Ishikawa (cell line): ENCODE measurements around the gene CORO7.

ENCODE experiments used
- CEBPB ChIP-seq: IDR thresholded peaks from 2 replicates; pipeline ENCODE4 v1.6.1; 2012
- CREB1 ChIP-seq: IDR thresholded peaks from 2 replicates; pipeline ENCODE4 v1.6.1; 2012; ENCODE audit warnings: low read depth
- EGR1 ChIP-seq: IDR thresholded peaks from 2 replicates; pipeline ENCODE4 v1.6.1; 2012
- EP300 ChIP-seq: IDR thresholded peaks from 2 replicates; pipeline ENCODE4 v1.6.1; 2012; ENCODE audit warnings: borderline replicate concordance
- FOXM1 ChIP-seq: IDR thresholded peaks from 2 replicates; pipeline ENCODE4 v1.6.1; 2012; ENCODE audit warnings: low read depth, borderline replicate concordance
- NFIC ChIP-seq: IDR thresholded peaks from 2 replicates; pipeline ENCODE4 v1.6.1; 2012
- RAD21 ChIP-seq: IDR thresholded peaks from 2 replicates; pipeline ENCODE4 v1.6.1; 2012; ENCODE audit warnings: low read depth
- TAF1 ChIP-seq: IDR thresholded peaks from 2 replicates; pipeline ENCODE4 v1.6.1; 2012; ENCODE audit warnings: low read depth, mild to moderate bottlenecking
- TCF12 ChIP-seq: IDR thresholded peaks from 2 replicates; pipeline ENCODE4 v1.6.1; 2012; ENCODE audit warnings: low read depth
- TEAD4 ChIP-seq: IDR thresholded peaks from 2 replicates; pipeline ENCODE4 v1.6.1; 2012
- YY1 ChIP-seq: IDR thresholded peaks from 2 replicates; pipeline ENCODE4 v1.6.1; 2012; ENCODE audit warnings: low read depth
- ZBTB7A ChIP-seq: IDR thresholded peaks from 2 replicates; pipeline ENCODE4 v1.6.1; 2012; ENCODE audit warnings: low read depth
- TF ChIP-seq, protein P1 (sequence below): IDR thresholded peaks from 2 replicates; pipeline ENCODE4 v1.6.1; 2012
- TF ChIP-seq, protein P2 (sequence below): IDR thresholded peaks from 2 replicates; pipeline ENCODE4 v1.6.1; 2012
- TF ChIP-seq, protein P3 (sequence below): IDR thresholded peaks from 2 replicates; pipeline ENCODE4 v1.6.1; 2012; ENCODE audit warnings: low read depth, mild to moderate bottlenecking

CORO7 gene

DNA sequence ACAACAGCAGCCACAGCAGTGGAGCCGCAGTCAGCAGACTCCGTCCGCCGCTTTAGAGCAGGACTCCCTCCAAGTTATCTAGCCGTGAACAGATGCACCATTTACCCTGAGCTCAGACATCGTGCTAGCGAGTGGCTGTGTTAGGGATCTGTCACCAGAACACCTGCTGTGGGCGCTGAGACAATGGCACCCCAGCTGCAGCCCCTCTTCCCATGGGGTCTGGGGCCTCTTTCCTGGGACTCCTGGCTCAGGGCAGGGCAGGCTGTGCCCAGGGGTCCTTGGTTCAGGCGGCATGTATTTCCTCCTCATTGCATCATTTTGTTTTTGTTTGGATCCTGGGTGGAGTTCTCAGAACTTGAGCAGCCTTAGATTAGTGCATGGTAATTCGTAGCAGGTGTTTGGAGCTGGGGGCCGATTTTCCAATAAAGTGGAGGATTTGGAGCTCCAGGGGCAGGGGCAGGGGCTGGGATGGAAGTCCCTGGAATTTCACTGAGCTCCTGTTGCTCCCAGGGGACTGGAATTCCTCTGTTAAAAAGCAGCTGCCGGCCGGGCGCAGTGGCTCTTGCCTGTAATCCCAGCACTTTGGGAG is 34.6 kb upstream of the CORO7 start:
- no peak for TF ChIP-seq ZBTB7A
- TF ChIP-seq, protein P1, sequence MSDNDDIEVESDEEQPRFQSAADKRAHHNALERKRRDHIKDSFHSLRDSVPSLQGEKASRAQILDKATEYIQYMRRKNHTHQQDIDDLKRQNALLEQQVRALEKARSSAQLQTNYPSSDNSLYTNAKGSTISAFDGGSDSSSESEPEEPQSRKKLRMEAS, result no peak
- no peak for TF ChIP-seq TEAD4
- TF ChIP-seq TAF1, result no peak
- TF ChIP-seq FOXM1, result no peak
- TF ChIP-seq, protein P2, sequence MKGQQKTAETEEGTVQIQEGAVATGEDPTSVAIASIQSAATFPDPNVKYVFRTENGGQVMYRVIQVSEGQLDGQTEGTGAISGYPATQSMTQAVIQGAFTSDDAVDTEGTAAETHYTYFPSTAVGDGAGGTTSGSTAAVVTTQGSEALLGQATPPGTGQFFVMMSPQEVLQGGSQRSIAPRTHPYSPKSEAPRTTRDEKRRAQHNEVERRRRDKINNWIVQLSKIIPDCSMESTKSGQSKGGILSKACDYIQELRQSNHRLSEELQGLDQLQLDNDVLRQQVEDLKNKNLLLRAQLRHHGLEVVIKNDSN, result no peak
- TF ChIP-seq NFIC, result no peak
- TF ChIP-seq EP300, result no peak
- TF ChIP-seq YY1, result no peak
- TF ChIP-seq, protein P3, sequence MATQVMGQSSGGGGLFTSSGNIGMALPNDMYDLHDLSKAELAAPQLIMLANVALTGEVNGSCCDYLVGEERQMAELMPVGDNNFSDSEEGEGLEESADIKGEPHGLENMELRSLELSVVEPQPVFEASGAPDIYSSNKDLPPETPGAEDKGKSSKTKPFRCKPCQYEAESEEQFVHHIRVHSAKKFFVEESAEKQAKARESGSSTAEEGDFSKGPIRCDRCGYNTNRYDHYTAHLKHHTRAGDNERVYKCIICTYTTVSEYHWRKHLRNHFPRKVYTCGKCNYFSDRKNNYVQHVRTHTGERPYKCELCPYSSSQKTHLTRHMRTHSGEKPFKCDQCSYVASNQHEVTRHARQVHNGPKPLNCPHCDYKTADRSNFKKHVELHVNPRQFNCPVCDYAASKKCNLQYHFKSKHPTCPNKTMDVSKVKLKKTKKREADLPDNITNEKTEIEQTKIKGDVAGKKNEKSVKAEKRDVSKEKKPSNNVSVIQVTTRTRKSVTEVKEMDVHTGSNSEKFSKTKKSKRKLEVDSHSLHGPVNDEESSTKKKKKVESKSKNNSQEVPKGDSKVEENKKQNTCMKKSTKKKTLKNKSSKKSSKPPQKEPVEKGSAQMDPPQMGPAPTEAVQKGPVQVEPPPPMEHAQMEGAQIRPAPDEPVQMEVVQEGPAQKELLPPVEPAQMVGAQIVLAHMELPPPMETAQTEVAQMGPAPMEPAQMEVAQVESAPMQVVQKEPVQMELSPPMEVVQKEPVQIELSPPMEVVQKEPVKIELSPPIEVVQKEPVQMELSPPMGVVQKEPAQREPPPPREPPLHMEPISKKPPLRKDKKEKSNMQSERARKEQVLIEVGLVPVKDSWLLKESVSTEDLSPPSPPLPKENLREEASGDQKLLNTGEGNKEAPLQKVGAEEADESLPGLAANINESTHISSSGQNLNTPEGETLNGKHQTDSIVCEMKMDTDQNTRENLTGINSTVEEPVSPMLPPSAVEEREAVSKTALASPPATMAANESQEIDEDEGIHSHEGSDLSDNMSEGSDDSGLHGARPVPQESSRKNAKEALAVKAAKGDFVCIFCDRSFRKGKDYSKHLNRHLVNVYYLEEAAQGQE, result no peak
- TF ChIP-seq RAD21, result no peak
- TF ChIP-seq EGR1, result no peak
- TF ChIP-seq TCF12, result no peak
- no peak for TF ChIP-seq CEBPB
- TF ChIP-seq CREB1, result no peak

DNA sequence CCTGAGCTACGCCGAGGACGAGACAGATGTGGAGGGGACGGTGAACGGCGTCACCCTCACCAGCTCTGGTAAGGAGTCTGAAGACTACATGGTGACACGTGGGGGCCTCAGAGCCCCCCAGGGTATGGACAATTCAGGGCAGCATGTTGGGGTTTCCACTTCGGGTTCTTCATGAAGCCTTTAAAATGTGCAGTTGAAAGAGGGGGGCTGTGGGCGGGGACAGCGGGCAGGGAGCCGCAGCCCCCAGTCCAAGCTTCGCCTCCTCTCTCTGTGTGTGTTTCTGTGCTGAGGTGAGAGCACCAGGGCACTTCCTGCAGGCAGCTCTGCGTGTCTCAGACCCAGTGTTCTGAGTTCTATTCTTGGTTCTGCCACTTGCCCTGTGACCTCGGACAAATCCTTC is 34.0 kb upstream of the CORO7 start:
- no peak for TF ChIP-seq EGR1
- no peak for TF ChIP-seq NFIC
- TF ChIP-seq, protein P3, result no peak
- TF ChIP-seq FOXM1, result no peak

DNA sequence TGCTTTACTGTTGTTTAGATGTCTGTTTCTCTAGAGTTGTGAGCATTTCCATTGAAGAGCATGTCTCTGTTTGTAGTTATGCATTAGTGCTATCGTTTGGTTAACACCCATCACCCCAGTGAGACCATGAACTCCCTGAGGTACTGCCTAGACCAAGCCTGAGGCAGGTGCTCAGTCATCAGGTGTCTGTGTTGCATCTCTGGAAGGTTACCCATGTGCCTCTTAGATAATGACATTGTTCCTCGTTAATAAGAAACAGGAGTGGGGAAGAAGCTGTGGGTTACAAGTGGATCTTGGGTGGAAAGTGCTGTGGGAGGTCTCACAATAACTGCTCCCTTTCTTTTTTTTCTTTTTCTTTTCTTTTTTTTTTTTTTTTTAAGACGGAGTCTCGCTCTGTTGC is 27.6 kb upstream of the CORO7 start:
- TF ChIP-seq YY1, result no peak

DNA sequence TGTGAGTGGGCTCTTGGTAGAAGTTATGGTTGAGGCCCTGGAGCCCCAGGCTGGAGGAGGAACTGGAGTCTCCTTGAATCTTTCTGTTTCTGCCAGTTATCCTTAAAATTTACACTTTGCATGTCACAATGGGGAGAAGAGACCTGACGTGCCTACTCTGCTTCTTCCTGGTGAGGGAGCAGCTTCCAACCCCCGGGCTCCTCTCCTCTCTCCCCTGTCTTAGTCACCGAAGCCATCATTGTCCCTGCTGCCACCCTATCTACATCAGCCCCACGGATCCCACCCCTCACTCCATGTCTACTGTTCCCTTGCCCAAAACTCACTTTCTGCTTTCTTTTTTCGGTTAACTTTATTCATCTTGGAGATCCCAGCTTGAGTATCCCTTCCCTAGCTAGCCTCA is 26.9 kb upstream of the CORO7 start:
- TF ChIP-seq TAF1 (no peak), NFIC (no peak), FOXM1 (no peak)
- TF ChIP-seq, protein P1, result no peak
- TF ChIP-seq, protein P3, result no peak
- TF ChIP-seq, protein P2, result no peak

DNA sequence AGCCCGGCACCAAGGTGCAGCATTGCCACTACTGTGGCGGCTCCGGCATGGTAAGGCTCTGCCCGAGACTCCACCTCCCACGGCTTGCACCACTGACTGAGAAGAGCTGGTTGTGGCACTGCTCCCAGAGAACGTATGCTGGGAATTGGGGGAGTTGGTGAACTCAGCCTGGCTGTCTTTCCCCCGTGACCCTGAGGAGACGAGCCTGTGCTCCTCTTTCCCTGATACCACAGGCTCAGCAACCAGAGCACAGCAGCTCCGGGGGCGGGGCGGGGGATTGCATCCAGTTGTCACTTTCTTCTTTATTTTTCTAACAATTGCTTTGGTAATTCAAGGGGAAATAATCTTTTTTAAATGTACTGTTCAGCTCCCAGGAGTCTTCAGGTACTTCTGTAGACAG is 26.0 kb upstream of the CORO7 start:
- TF ChIP-seq NFIC (no peak), EGR1 (no peak), CREB1 (no peak), TCF12 (no peak), ZBTB7A (no peak), FOXM1 (no peak), YY1 (no peak), TAF1 (no peak)
- TF ChIP-seq, protein P2, result no peak
